KMS-11 (cell line): ENCODE data around the gene RPRD1B.

Experiments used
- H2AFZ ChIP-seq: fragments of 200-600 bp; sonication (generic); 2 replicates; pipeline ENCODE4 v1.6.1; 2016; ENCODE audit warnings: antibody characterized with exemption, mixed run types, low read depth
- H3K27ac ChIP-seq: fragments of 200-600 bp; sonication (generic); 2 replicates; pipeline ENCODE4 v1.6.1; 2016; ENCODE audit warnings: mild to moderate bottlenecking, mixed run types
- H3K27me3 ChIP-seq: fragments of 200-600 bp; sonication (generic); 2 replicates; pipeline ENCODE4 v1.6.1; 2017; ENCODE audit warnings: mild to moderate bottlenecking, low read depth, mixed run types, moderate library complexity; ENCODE audit not compliant: insufficient read depth
- H3K36me3 ChIP-seq: fragments of 200-600 bp; sonication (generic); 2 replicates; pipeline ENCODE4 v1.6.1; 2017; ENCODE audit warnings: mild to moderate bottlenecking, mixed run types; ENCODE audit not compliant: insufficient read depth
- H3K4me1 ChIP-seq: fragments of 200-600 bp; sonication (generic); 2 replicates; pipeline ENCODE4 v1.6.1; 2016; ENCODE audit warnings: mild to moderate bottlenecking, low read depth, mixed run types; ENCODE audit not compliant: poor library complexity, severe bottlenecking
- H3K4me2 ChIP-seq: fragments of 200-600 bp; sonication (generic); 2 replicates; pipeline ENCODE4 v1.7.0; 2016; ENCODE audit warnings: mild to moderate bottlenecking, mixed run types
- H3K4me3 ChIP-seq: fragments of 200-600 bp; sonication (generic); IDR thresholded peaks from 2 replicates; pipeline ENCODE4 v1.6.1; 2017; ENCODE audit warnings: low read depth, low read length, mixed read lengths; ENCODE audit not compliant: insufficient read depth
- H3K79me2 ChIP-seq: fragments of 200-600 bp; sonication (generic); 2 replicates; pipeline ENCODE4 v1.6.1; 2016; ENCODE audit warnings: low read depth, mixed run types; ENCODE audit not compliant: insufficient read depth
- H3K9ac ChIP-seq: fragments of 200-600 bp; sonication (generic); 2 replicates; pipeline ENCODE4 v1.6.1; 2016; ENCODE audit warnings: mild to moderate bottlenecking, mixed run types
- H4K20me1 ChIP-seq: fragments of 200-600 bp; sonication (generic); 2 replicates; pipeline ENCODE4 v1.6.1; 2016; ENCODE audit warnings: mild to moderate bottlenecking, mixed run types; ENCODE audit not compliant: insufficient read depth
- CTCF ChIP-seq: fragments of 200-600 bp; sonication (generic); conservative IDR thresholded peaks from 2 replicates; pipeline ENCODE4 v1.6.1; 2017; ENCODE audit warnings: low read depth, mild to moderate bottlenecking, antibody characterized with exemption, low read length, moderate library complexity, mixed read lengths

The RPRD1B gene

GRCh38 chr20:38129248-38129865 is 95.8 kb downstream of the RPRD1B start:
- Histone ChIP-seq H3K27ac (no peak overlapping the region), H3K36me3 (no peaks in the 10 kb centered on the region), H3K4me1 (no peaks in the 10 kb centered on the region), H3K4me2 (no peak overlapping the region), H3K27me3 (no peaks in the 10 kb centered on the region), H4K20me1 (no peaks in the 10 kb centered on the region), H3K79me2 (no peaks in the 10 kb centered on the region), H3K4me3 (no peak overlapping the region), H2AFZ (no peak overlapping the region), H3K9ac (no peak overlapping the region)
- TF ChIP-seq CTCF = no peak

GRCh38 chr20:38129893-38130609 is 96.5 kb downstream of the RPRD1B start:
- H3K27me3 ChIP-seq = no peaks in the 10 kb centered on the region
- no peaks in the 10 kb centered on the region for H3K4me1 ChIP-seq
- H3K4me2 ChIP-seq = no peak overlapping the region
- no peaks in the 10 kb centered on the region for H4K20me1 ChIP-seq
- H3K4me3 ChIP-seq = no peak overlapping the region
- TF ChIP-seq CTCF = no peak
- H3K36me3 ChIP-seq = no peaks in the 10 kb centered on the region
- no peak overlapping the region for H3K27ac ChIP-seq
- H3K79me2 ChIP-seq = no peaks in the 10 kb centered on the region
- H3K9ac ChIP-seq = no peak overlapping the region
- no peak overlapping the region for H2AFZ ChIP-seq

GRCh38 chr20:38130687-38131587 is 97.4 kb downstream of the RPRD1B start:
- H3K4me2 ChIP-seq = no peak overlapping the region
- H3K27ac ChIP-seq = no peak overlapping the region
- no peak overlapping the region for H2AFZ ChIP-seq
- no peak overlapping the region for H3K4me3 ChIP-seq
- no peaks in the 10 kb centered on the region for H3K36me3 ChIP-seq
- no peaks in the 10 kb centered on the region for H4K20me1 ChIP-seq
- H3K9ac ChIP-seq = no peak overlapping the region
- no peaks in the 10 kb centered on the region for H3K27me3 ChIP-seq
- TF ChIP-seq CTCF = no peak
- H3K79me2 ChIP-seq = no peaks in the 10 kb centered on the region
- no peaks in the 10 kb centered on the region for H3K4me1 ChIP-seq

GRCh38 chr20:38131588-38132121 is 98.1 kb downstream of the RPRD1B start:
- no peak overlapping the region for H3K27ac ChIP-seq
- H2AFZ ChIP-seq = no peak overlapping the region
- no peaks in the 10 kb centered on the region for H3K36me3 ChIP-seq
- H3K9ac ChIP-seq = no peak overlapping the region
- no peak overlapping the region for H3K4me2 ChIP-seq
- H3K4me3 ChIP-seq = no peak overlapping the region
- no peaks in the 10 kb centered on the region for H3K4me1 ChIP-seq
- H4K20me1 ChIP-seq = no peaks in the 10 kb centered on the region
- H3K79me2 ChIP-seq = no peaks in the 10 kb centered on the region
- TF ChIP-seq CTCF = no peak
- H3K27me3 ChIP-seq = no peaks in the 10 kb centered on the region
